GM12878 (cell line): Measurements from ENCODE around the gene TIMM50. TPM values are rescaled to one million over a fixed set of nuclear protein-coding genes. Genes with fewer than 3 reads are reported as not detected.

ENCODE experiments used
- ATAC-seq: fragments of 200-7000 bp; cut with Tn5 transposase; 3 replicates; pipeline ENCODE4 v1.9.1; 2020; ENCODE audit warnings: mild to moderate bottlenecking, moderate library complexity
- BruUV-seq: library from RNA; stranded (reverse); fragments of 400-500 nt; replicated peaks from 2 replicates; lab custom pipeline; 2021; lab: Mats Ljungman, UMichigan
- CTCF ChIA-PET: fragments of 300-600 bp; sonication (Branson Sonifier 250); formaldehyde crosslinking; extraction: SDS; loops from one replicate; lab custom pipeline; 2021; ENCODE audit warnings: inconsistent platforms; lab: Yijun Ruan, JAX
- POLR2A ChIA-PET: fragments of 350-600 bp; formaldehyde crosslinking; extraction: SDS; loops from one replicate; lab custom pipeline; 2021; ENCODE audit warnings: inconsistent platforms; lab: Charles Lee
- RAD21 ChIA-PET: fragments of 300-600 bp; sonication (Branson Sonifier 250); formaldehyde crosslinking; loops from one replicate; lab custom pipeline; 2023; ENCODE audit warnings: antibody characterized with exemption; ENCODE audit not compliant: unreplicated experiment; lab: Charles Lee
- SMC1A ChIA-PET: fragments of 300-600 bp; sonication (Branson Sonifier 250); formaldehyde crosslinking; loops from one replicate; lab custom pipeline; 2023; ENCODE audit not compliant: unreplicated experiment, uncharacterized antibody; lab: Charles Lee
- DNase-seq: peaks from one replicate; pipeline ENCODE4 v3.0.0-alpha.2; 2011; ENCODE audit warnings: low read depth, low spot score
- FAIRE-seq: peaks from 3 replicates; lab custom pipeline; 2011; peaks lifted over from hg19 to GRCh38; lab: Jason Lieb, UNC
- H2AFZ ChIP-seq: 2 replicates; pipeline ENCODE4 v1.6.0; 2011; ENCODE audit warnings: low read depth, low read length, control low read depth; ENCODE audit not compliant: control insufficient read depth
- H3K27ac ChIP-seq: 2 replicates; pipeline ENCODE4 v1.5.1; 2011; ENCODE audit warnings: control low read depth; ENCODE audit not compliant: control insufficient read depth, insufficient read depth
- H3K27me3 ChIP-seq, 2 experiments: replicated peaks in 1 of 2; 2 replicates each; pipeline versions ENCODE4 v1.6.0 to v1.6.1; 2011; ENCODE audit warnings: low read length in 1 of 2; ENCODE audit not compliant: control insufficient read depth in 2 of 2, insufficient read depth in 2 of 2
- H3K36me3 ChIP-seq, 2 experiments: 2 replicates each; pipeline ENCODE4 v1.5.1; 2011; ENCODE audit warnings: low read length in 1 of 2; ENCODE audit not compliant: control insufficient read depth in 2 of 2, insufficient read depth in 2 of 2
- H3K4me1 ChIP-seq: 2 replicates; pipeline ENCODE4 v1.6.1; 2011; ENCODE audit warnings: mild to moderate bottlenecking, low read length, moderate library complexity, mixed read lengths; ENCODE audit not compliant: control insufficient read depth, insufficient read depth
- H3K4me2 ChIP-seq: 2 replicates; pipeline ENCODE4 v1.6.0; 2011; ENCODE audit warnings: control low read depth; ENCODE audit not compliant: control insufficient read depth, insufficient read depth
- H3K4me3 ChIP-seq: fragments of 200-600 bp; sonication (generic); 2 replicates; pipeline ENCODE4 v1.5.1; 2016
- H3K79me2 ChIP-seq: 2 replicates; pipeline ENCODE4 v1.6.0; 2011; ENCODE audit warnings: low read length; ENCODE audit not compliant: control insufficient read depth, insufficient read depth
- H3K9ac ChIP-seq: 2 replicates; pipeline ENCODE4 v1.8.0; 2011; ENCODE audit warnings: low read length, control low read depth, mixed read lengths; ENCODE audit not compliant: control insufficient read depth, insufficient read depth
- H3K9me3 ChIP-seq: replicated peaks from 3 replicates; pipeline ENCODE4 v1.5.1; 2011; ENCODE audit warnings: mild to moderate bottlenecking, low read length; ENCODE audit not compliant: control insufficient read depth, insufficient read depth
- H4K20me1 ChIP-seq: 2 replicates; pipeline ENCODE4 v1.6.0; 2011; ENCODE audit not compliant: control insufficient read depth, insufficient read depth
- BACH1 ChIP-seq: fragments of 450-650 bp; IDR thresholded peaks from 2 replicates; pipeline ENCODE4 v1.6.1; 2017; ENCODE audit warnings: mild to moderate bottlenecking, borderline replicate concordance
- CBFB ChIP-seq: IDR thresholded peaks from 2 replicates; pipeline ENCODE4 v1.6.1; 2016; ENCODE audit warnings: antibody characterized with exemption, low read depth
- CHD4 ChIP-seq: fragments of 200-600 bp; sonication (generic); IDR thresholded peaks from 2 replicates; pipeline ENCODE4 v1.6.1; 2016; ENCODE audit warnings: mild to moderate bottlenecking
- EGR1 ChIP-seq, 2 experiments: IDR thresholded peaks; 1 replicate in 1 of 2; 2 replicates in 1 of 2; pipeline ENCODE4 v1.6.1; 2011 to 2012; ENCODE audit warnings: low read depth in 2 of 2, low read length in 2 of 2, borderline replicate concordance in 1 of 2, mild to moderate bottlenecking in 1 of 2, moderate library complexity in 1 of 2
- ETV6 ChIP-seq, 2 experiments: fragments of 450-650 bp in 1 of 2; IDR thresholded peaks in 1 of 2; conservative IDR thresholded peaks in 1 of 2; 2 replicates each; pipeline ENCODE4 v1.6.1; 2014; ENCODE audit warnings: antibody characterized with exemption in 1 of 2, borderline replicate concordance in 1 of 2, low read depth in 1 of 2, mild to moderate bottlenecking in 1 of 2, moderate library complexity in 1 of 2
- NR2F1 ChIP-seq: fragments of 450-650 bp; conservative IDR thresholded peaks from 2 replicates; pipeline ENCODE4 v1.6.1; 2017; ENCODE audit warnings: mild to moderate bottlenecking
- NRF1 ChIP-seq: conservative IDR thresholded peaks from 2 replicates; pipeline ENCODE4 v1.6.1; 2011; ENCODE audit warnings: mild to moderate bottlenecking, low read depth, low read length, improper control_type of control experiment
- POLR2A ChIP-seq: IDR thresholded peaks from 2 replicates; pipeline ENCODE4 v1.6.1; 2011; ENCODE audit warnings: low read depth, mild to moderate bottlenecking, low read length
- POU2F2 ChIP-seq: IDR thresholded peaks from 3 replicates; pipeline ENCODE4 v1.6.1; 2011; ENCODE audit warnings: low read depth, mild to moderate bottlenecking, low read length, borderline replicate concordance
- RAD21 ChIP-seq: IDR thresholded peaks from 2 replicates; pipeline ENCODE4 v1.6.1; 2011; ENCODE audit warnings: mild to moderate bottlenecking, low read depth, low read length, moderate library complexity; ENCODE audit not compliant: insufficient read depth
- SREBF1 ChIP-seq: IDR thresholded peaks from 2 replicates; pipeline ENCODE4 v1.6.1; 2012; ENCODE audit warnings: mild to moderate bottlenecking, low read length
- TAF1 ChIP-seq: IDR thresholded peaks from 2 replicates; pipeline ENCODE4 v1.6.1; 2011; ENCODE audit warnings: mild to moderate bottlenecking, low read depth, low read length, borderline replicate concordance
- TBL1XR1 ChIP-seq: IDR thresholded peaks from 2 replicates; pipeline ENCODE4 v1.6.1; 2012; ENCODE audit warnings: low read depth, low read length, improper control_type of control experiment
- ZBTB4 ChIP-seq: fragments of 450-650 bp; formaldehyde crosslinking; IDR thresholded peaks from 2 replicates; pipeline ENCODE4 v1.4.0; 2022; ENCODE audit warnings: mild to moderate bottlenecking, moderate library complexity
- ZZZ3 ChIP-seq: IDR thresholded peaks from 2 replicates; pipeline ENCODE4 v1.6.1; 2011; ENCODE audit warnings: low read depth; ENCODE audit not compliant: control insufficient read depth, insufficient read length
- WGBS: methylation state at CpG from one replicate; pipeline ENCODE4 v1.1.6; 2016; ENCODE audit warnings: low lambda C conversion rate; ENCODE audit not compliant: insufficient replicate concordance, insufficient coverage; ENCODE audit errors: missing lambda C conversion rate; 5-methylcytosine and 5-hydroxymethylcytosine counted together
- in situ Hi-C: fragments of 300-500 bp; cut with MboI; formaldehyde crosslinking; loops from 9 replicates; pipeline ENCODE4 v1.14.3; 2018; ENCODE audit warnings: mixed read lengths
- intact Hi-C: fragments of 100-400 bp; cut with micrococcal nuclease; formaldehyde crosslinking; loops from one replicate; pipeline ENCODE4 v1.14.2; 2022; ENCODE audit not compliant: unreplicated experiment
- polyA plus RNA-seq, 11 experiments: library from polyadenylated mRNA; depleted of rRNA in 4 of 11; unstranded in 6 of 11; stranded (reverse) in 5 of 11; fragments of >200 nt; fragmentation: Nextera tagmentation in 4 of 11; fragmentation: Illumina TruSeq in 1 of 11; extraction: Ambion mirVana in 4 of 11; extraction: Trizol in 1 of 11; gene quantifications; 1 replicate in 1 of 11; 2 replicates in 10 of 11; pipeline versions ENCODE4 v1.2.1 to v1.2.3, GENCODE V29; 2011 to 2016; ENCODE audit warnings: inconsistent platforms in 2 of 11, missing spikeins in 2 of 11, low read depth in 1 of 11
- total RNA-seq, 4 experiments: library from RNA; depleted of rRNA in 3 of 4; stranded (reverse); fragments of >200 nt in 3 of 4; fragmentation: Illumina TruSeq in 1 of 4; extraction: Trizol in 1 of 4; gene quantifications; 2 replicates each; pipeline versions ENCODE4 v1.2.1 to v1.2.3, GENCODE V29; 2013 to 2021
- TF ChIP-seq, protein P1 (sequence below): IDR thresholded peaks from 2 replicates; pipeline ENCODE4 v1.6.1; 2011; ENCODE audit warnings: borderline replicate concordance, low read depth, mild to moderate bottlenecking, moderate library complexity, low read length; ENCODE audit not compliant: insufficient read depth, poor library complexity, severe bottlenecking
- TF ChIP-seq, protein P2 (sequence below): IDR thresholded peaks from 2 replicates; pipeline ENCODE4 v1.6.1; 2012; ENCODE audit warnings: low read depth, low read length, improper control_type of control experiment

Gene TIMM50
- total and polyA plus RNA-seq, 10 of the 15 experiments (the other 5 are each of a cell fraction or from before 2014, with no cell fraction given): 15.6 to 146 (median 101) TPM

DNA sequence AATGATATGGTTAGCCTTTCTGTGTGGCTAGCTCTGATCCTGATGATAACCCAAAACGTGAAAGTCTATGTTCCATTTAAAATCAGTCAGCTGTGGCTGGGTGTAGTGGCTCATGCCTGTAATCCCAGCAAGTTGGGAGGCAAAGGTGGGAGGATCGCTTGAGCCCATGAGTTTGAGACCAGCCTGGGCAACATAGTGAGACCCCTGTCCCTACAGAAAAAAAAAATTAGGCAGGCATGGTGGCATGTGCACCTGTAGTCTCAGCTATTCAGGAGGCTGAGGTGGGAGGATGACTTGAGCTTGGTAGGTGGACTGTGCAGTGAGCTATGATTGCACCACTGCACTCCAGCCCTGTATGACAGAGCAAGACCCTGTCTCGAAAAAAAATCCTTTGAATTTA is 53.2 kb downstream of the TIMM50 start:
- H2AFZ ChIP-seq: no peak overlapping the region
- ChIA-PET SMC1A (interaction anchor here (0.6 to 3.4 kb wide), 12 partner anchors 9 to 308 kb away, joined by 3 to 26 read pairs (median 3); partner anchors contain the start of genes DLL3 and RPS16), POLR2A (interaction anchor here (0.9 kb wide), 1 partner anchor 93 kb away, joined by 3 read pairs; no protein-coding TSS in a partner anchor), RAD21 (interaction anchor here (0.8 to 2.3 kb wide), 7 partner anchors 58 to 142 kb away, joined by 3 to 9 read pairs (median 4); partner anchors contain the start of genes MED29 and PAF1), CTCF (interaction anchor here (0.9 to 5.0 kb wide), 19 partner anchors 9 to 310 kb away, joined by 3 to 63 read pairs (median 5); partner anchors contain the start of genes DLL3, GMFG, MED29 and PAF1)
- in situ Hi-C loops: loop anchor here (5.0 kb wide), 3 partner anchors 56 to 411 kb away; no protein-coding TSS in a partner anchor
- no peaks in the 10 kb centered on the region for H3K36me3 ChIP-seq
- no peak overlapping the region for H3K4me2 ChIP-seq
- peaks cover 17% of the 10 kb centered on the region for H3K79me2 ChIP-seq
- H3K27me3 ChIP-seq: no peaks in the 10 kb centered on the region
- peaks cover 9% of the 10 kb centered on the region; the same call in 1 of the 2 replicates for H3K4me1 ChIP-seq
- FAIRE-seq (no peak), DNase-seq (no peak)
- BruUV-seq: no TSS peak
- intact Hi-C loops: loop anchor here (2.0 to 10.0 kb wide), 4 partner anchors 93 to 409 kb away; partner anchors contain the start of genes PAK4, PLEKHG2 and SAMD4B
- no peak overlapping the region for H3K27ac ChIP-seq
- H3K4me3 ChIP-seq: no peak overlapping the region
- no peaks in the 10 kb centered on the region for H4K20me1 ChIP-seq
- H3K9me3 ChIP-seq: no peaks in the 10 kb centered on the region
- TF ChIP-seq RAD21 (no peak), POLR2A (no peak), NRF1 (no peak), CHD4 (no peak), EGR1 (IDR thresholded peaks at IDR 0.05; ENCODE audit: borderline replicate concordance in 1 of 2, low read depth in 2 of 2, low read length in 2 of 2) (no peak), ZBTB4 (CRISPR knock-in tag) (no peak), CBFB (no peak), NR2F1 (no peak), BACH1 (no peak), TAF1 (no peak), ETV6 (conservative IDR thresholded peaks at IDR 0.05 in 1 of 2, IDR thresholded peaks at IDR 0.05 in 1 of 2; ENCODE audit: borderline replicate concordance in 1 of 2, low read depth in 1 of 2) (no peak), POU2F2 (no peak), ZZZ3 (no peak), SREBF1 (no peak), TBL1XR1 (no peak)
- TF ChIP-seq, protein P1, sequence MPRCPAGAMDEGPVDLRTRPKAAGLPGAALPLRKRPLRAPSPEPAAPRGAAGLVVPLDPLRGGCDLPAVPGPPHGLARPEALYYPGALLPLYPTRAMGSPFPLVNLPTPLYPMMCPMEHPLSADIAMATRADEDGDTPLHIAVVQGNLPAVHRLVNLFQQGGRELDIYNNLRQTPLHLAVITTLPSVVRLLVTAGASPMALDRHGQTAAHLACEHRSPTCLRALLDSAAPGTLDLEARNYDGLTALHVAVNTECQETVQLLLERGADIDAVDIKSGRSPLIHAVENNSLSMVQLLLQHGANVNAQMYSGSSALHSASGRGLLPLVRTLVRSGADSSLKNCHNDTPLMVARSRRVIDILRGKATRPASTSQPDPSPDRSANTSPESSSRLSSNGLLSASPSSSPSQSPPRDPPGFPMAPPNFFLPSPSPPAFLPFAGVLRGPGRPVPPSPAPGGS: no peak
- TF ChIP-seq, protein P2, sequence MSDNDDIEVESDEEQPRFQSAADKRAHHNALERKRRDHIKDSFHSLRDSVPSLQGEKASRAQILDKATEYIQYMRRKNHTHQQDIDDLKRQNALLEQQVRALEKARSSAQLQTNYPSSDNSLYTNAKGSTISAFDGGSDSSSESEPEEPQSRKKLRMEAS: no peak
- TF ChIP-seq, all 136 proteins: peak for 0
- no peak for ATAC-seq
- H3K9ac ChIP-seq: no peak overlapping the region
- 36% methylated on average over 3 of the region's 3 CpGs for WGBS
